ENCODE data around the gene GRAMD2B. TPM values are rescaled to one million over a fixed set of nuclear protein-coding genes. Genes with fewer than 3 reads are reported as not detected.

Gene GRAMD2B
- total RNA-seq, 1 donor = 89.8 TPM

DNA sequence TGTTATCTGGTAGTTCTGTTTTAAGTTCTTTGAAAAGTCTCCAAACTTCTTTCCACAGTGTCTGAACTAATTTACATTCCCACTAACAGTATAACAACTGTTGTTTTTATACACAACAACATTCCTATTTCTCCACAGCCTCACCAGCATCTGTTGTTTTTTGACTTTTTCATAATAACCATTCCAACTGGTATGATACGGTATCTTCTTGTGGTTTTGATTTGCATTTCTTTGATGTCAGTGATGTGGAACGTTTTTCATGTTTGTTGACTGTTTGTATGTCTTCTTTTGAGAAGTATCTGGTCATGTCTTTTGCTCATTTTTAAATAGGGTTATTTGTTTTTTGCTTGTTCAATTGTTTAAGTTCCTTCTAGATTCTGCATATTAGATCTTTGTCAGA, 12.6 kb upstream of the GRAMD2B start:
- Histone ChIP-seq H3K79me2 (ENCODE audit: insufficient read depth, low read length) (no peaks in the 10 kb centered on the region), H4K20me1 (ENCODE audit: insufficient read depth, low read length) (no peaks in the 10 kb centered on the region), H2AFZ (ENCODE audit: low read length) (no peak overlapping the region), H3K27ac (ENCODE audit: low read depth, low read length) (no peak overlapping the region), H3K9me3 (ENCODE audit: low read depth, low read length) (no peaks in the 10 kb centered on the region), H3K4me3 (ENCODE audit: insufficient read depth, low read length) (no peak overlapping the region), H3K4me1 (ENCODE audit: insufficient read depth, low read length) (peaks cover 14% of the 10 kb centered on the region), H3K27me3 (ENCODE audit: insufficient read depth, low read length) (no peaks in the 10 kb centered on the region), H3K36me3 (ENCODE audit: insufficient read depth, low read length) (no peaks in the 10 kb centered on the region), H3K4me2 (ENCODE audit: insufficient read depth, low read length) (no peak overlapping the region)
- TF ChIP-seq, protein P1, sequence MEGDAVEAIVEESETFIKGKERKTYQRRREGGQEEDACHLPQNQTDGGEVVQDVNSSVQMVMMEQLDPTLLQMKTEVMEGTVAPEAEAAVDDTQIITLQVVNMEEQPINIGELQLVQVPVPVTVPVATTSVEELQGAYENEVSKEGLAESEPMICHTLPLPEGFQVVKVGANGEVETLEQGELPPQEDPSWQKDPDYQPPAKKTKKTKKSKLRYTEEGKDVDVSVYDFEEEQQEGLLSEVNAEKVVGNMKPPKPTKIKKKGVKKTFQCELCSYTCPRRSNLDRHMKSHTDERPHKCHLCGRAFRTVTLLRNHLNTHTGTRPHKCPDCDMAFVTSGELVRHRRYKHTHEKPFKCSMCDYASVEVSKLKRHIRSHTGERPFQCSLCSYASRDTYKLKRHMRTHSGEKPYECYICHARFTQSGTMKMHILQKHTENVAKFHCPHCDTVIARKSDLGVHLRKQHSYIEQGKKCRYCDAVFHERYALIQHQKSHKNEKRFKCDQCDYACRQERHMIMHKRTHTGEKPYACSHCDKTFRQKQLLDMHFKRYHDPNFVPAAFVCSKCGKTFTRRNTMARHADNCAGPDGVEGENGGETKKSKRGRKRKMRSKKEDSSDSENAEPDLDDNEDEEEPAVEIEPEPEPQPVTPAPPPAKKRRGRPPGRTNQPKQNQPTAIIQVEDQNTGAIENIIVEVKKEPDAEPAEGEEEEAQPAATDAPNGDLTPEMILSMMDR (IDR thresholded peaks at IDR 0.05; ENCODE audit: extremely low read depth, low read depth, low read length) = no peak
- no peak for DNase-seq (ENCODE audit: insufficient read length, low spot score, missing footprints)

DNA sequence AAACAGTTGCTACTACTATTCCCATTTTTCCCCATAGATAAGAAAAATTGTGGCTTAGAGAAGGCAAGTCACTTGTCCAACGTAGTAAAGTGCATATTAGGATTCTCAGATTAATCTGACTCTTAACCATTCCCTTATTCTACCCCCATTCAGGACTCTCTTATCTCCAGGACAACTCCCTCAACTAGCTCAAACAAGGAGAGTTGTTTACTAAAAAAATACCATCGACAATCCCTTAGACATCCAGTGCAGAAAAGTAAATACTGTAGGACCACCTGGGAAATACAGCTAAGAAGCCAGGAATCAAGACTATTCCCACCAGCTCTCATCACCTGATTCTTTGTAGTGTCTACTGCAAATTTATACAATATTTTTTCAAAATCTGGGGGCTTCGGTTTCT, 9.4 kb upstream of the GRAMD2B start:
- Histone ChIP-seq H3K79me2 (ENCODE audit: insufficient read depth, low read length) (no peaks in the 10 kb centered on the region), H2AFZ (ENCODE audit: low read length) (no peak overlapping the region), H3K4me3 (ENCODE audit: insufficient read depth, low read length) (no peak overlapping the region), H3K36me3 (ENCODE audit: insufficient read depth, low read length) (no peaks in the 10 kb centered on the region), H3K27me3 (ENCODE audit: insufficient read depth, low read length) (no peaks in the 10 kb centered on the region), H3K4me1 (ENCODE audit: insufficient read depth, low read length) (peaks cover 14% of the 10 kb centered on the region), H3K27ac (ENCODE audit: low read depth, low read length) (no peak overlapping the region), H4K20me1 (ENCODE audit: insufficient read depth, low read length) (no peaks in the 10 kb centered on the region), H3K9me3 (ENCODE audit: low read depth, low read length) (no peaks in the 10 kb centered on the region), H3K4me2 (ENCODE audit: insufficient read depth, low read length) (no peak overlapping the region)
- no peak for DNase-seq (ENCODE audit: insufficient read length, low spot score, missing footprints)
- TF ChIP-seq, protein P1 (IDR thresholded peaks at IDR 0.05; ENCODE audit: extremely low read depth, low read depth, low read length) = no peak

DNA sequence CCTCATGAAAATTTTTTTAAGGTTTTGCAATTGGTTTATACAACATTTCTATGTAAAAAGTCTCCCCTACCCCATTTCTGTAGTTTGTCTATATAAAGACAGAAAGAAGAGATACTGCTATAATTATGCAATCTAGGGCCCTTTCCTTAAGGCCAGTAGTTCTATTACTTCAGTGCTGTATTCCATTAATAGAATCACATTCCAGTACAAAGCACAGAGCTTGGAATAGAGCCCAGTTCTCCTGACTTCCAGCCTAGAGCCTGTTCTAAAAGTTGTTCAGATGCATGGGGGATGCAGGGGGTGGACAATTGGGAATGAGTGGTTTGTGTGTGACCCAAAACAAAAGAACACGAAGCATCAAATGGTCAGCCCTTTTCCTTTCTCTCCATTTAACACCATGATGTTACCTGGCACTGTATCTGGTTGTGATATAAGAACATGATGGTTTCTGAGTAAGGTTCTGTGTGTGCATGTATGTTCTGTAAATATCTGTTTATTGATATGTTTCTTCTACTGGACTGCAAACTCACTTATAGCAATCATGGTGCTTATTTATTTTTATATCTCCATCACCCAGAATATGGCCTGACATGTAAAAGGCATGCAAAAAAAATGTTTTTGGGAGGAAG, 8.2 kb upstream of the GRAMD2B start:
- TF ChIP-seq, protein P1 (IDR thresholded peaks at IDR 0.05; ENCODE audit: extremely low read depth, low read depth, low read length) = no peak
- Histone ChIP-seq H3K4me1 (ENCODE audit: insufficient read depth, low read length) (peaks cover 14% of the 10 kb centered on the region), H3K36me3 (ENCODE audit: insufficient read depth, low read length) (no peaks in the 10 kb centered on the region), H3K79me2 (ENCODE audit: insufficient read depth, low read length) (no peaks in the 10 kb centered on the region), H3K27ac (ENCODE audit: low read depth, low read length) (no peak overlapping the region), H3K4me3 (ENCODE audit: insufficient read depth, low read length) (no peak overlapping the region), H2AFZ (ENCODE audit: low read length) (no peak overlapping the region), H3K4me2 (ENCODE audit: insufficient read depth, low read length) (peak overlapping the region; percentile 20), H3K27me3 (ENCODE audit: insufficient read depth, low read length) (no peaks in the 10 kb centered on the region), H4K20me1 (ENCODE audit: insufficient read depth, low read length) (no peaks in the 10 kb centered on the region), H3K9me3 (ENCODE audit: low read depth, low read length) (no peaks in the 10 kb centered on the region)
- no peak for DNase-seq (ENCODE audit: insufficient read length, low spot score, missing footprints)

DNA sequence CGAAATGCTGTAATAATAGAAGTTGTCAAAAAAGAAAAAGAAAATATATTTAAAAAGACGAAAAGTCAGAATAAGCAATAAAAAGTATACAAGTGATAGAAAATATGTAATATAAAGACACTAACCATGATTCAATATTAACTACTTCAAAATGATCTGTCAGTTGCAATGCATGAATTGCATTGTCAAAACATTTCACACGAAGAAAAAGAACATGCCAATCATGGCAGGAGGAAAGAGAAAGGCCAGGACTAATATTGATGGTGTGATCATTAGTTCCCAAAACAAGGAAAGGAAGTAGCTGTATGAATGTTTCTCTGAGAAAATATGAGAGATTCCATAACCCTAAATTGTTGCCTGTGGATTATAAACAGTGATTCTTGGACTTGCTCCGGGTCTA, 7.4 kb upstream of the GRAMD2B start:
- H3K9me3 ChIP-seq (ENCODE audit: low read depth, low read length) = no peaks in the 10 kb centered on the region
- H3K4me1 ChIP-seq (ENCODE audit: insufficient read depth, low read length) = peaks cover 14% of the 10 kb centered on the region
- H3K27ac ChIP-seq (ENCODE audit: low read depth, low read length) = no peak overlapping the region
- no peak overlapping the region for H3K4me3 ChIP-seq (ENCODE audit: insufficient read depth, low read length)
- H3K4me2 ChIP-seq (ENCODE audit: insufficient read depth, low read length) = peak overlapping the region; percentile 20
- H4K20me1 ChIP-seq (ENCODE audit: insufficient read depth, low read length) = no peaks in the 10 kb centered on the region
- TF ChIP-seq, protein P1 (IDR thresholded peaks at IDR 0.05; ENCODE audit: extremely low read depth, low read depth, low read length) = no peak
- H3K79me2 ChIP-seq (ENCODE audit: insufficient read depth, low read length) = no peaks in the 10 kb centered on the region
- no peaks in the 10 kb centered on the region for H3K36me3 ChIP-seq (ENCODE audit: insufficient read depth, low read length)
- peak overlapping the region; percentile 28 for H2AFZ ChIP-seq (ENCODE audit: low read length)
- no peak for DNase-seq (ENCODE audit: insufficient read length, low spot score, missing footprints)
- no peaks in the 10 kb centered on the region for H3K27me3 ChIP-seq (ENCODE audit: insufficient read depth, low read length)

Measured in osteoblast (primary cell).